NCI-H2029 (cell line): ENCODE measurements around the gene RHBDD1.
A peak's percentile ranks its signal among the peaks of the same experiment; 100 is the strongest.
"Not testable (repeated sequence)": the region's sequence is repeated elsewhere in the genome, so short reads cannot be mapped to it uniquely, and the experiment has no call there.

Experiments
- DNase-seq: peaks from one replicate; lab custom pipeline; 2025; lab: John Stamatoyannopoulos, UW

RHBDD1 gene

GRCh38 chr2:226799976-226800940 is 35.6 kb upstream of the RHBDD1 start:
- DNase-seq, result peak; percentile 15

- peak; percentile 73 for DNase-seq
Measured at GRCh38 chr2:226800941-226801784, 34.7 kb upstream of the RHBDD1 start.

GRCh38 chr2:226802573-226802972 is 33.3 kb upstream of the RHBDD1 start:
- DNase-seq, result peak; percentile 76

GRCh38 chr2:226803410-226803809 is 32.4 kb upstream of the RHBDD1 start:
- no peak for DNase-seq

GRCh38 chr2:226813148-226813701 is 22.6 kb upstream of the RHBDD1 start:
- no peak for DNase-seq

GRCh38 chr2:226818930-226819329 is 16.9 kb upstream of the RHBDD1 start:
- peak; percentile 86 for DNase-seq

DNA sequence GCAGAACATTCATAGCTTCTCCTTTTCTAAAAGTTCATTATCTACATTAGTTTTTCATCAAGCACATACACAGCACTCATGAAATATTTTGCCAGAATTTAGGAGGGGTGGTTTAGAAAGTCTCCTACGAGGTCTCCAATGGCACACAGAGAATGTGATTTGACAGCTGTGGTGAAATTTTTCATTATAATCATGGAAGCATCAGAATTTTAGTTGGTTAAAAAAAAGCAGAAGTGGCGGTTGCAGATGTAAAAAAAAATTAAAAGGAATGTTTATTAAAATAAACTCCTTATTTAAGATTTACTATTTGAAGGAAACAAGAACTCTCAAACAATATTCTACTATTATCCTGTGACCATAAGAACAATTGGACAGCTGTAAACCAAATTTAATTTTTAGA is 10.8 kb upstream of the RHBDD1 start:
- DNase-seq, result no peak

- DNase-seq, result no peak
Measured at GRCh38 chr2:226828191-226828590, 7.7 kb upstream of the RHBDD1 start.

DNA sequence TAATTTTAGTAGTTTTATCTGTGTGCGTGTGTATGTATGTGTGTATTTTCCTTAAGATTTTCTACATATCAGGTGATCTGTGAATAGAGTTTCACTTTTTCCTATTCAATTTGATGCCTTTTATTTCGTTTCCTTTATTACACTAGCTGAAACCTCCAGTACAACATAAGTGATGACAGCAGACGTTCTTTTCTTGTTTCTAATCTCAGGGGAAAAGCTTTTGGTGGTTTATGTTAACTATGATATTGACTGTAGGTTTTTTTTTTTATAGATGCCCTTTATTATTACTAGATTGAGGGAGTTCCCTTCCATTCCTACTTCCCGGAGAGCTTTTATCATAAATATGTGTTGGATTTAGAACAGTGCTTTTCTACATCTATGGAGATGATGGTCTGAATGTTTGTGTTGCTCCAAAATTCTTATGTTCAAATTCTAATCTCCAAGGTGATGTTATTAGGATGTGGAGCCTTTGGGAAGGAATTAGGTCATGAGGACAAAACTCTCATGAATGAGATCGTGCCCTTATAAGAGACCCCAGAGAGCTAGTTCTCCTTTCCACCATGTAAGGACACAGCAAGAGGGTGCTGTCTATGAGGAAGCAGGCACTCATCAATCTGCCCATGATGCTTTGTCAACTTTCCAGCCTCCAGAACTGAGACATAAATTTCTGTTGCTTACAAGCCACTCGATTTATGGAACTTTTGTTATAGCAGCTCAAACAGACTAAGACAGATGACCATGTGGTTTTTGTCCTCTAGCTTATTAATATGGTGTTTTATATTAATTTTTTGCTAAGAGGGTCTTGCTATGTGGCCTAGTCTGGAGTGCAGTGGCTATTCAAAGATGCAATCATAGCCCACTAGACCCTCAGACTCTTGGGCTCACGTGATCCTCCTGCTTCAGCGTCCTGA is 5.9 kb upstream of the RHBDD1 start:
- DNase-seq, result no peak

DNA sequence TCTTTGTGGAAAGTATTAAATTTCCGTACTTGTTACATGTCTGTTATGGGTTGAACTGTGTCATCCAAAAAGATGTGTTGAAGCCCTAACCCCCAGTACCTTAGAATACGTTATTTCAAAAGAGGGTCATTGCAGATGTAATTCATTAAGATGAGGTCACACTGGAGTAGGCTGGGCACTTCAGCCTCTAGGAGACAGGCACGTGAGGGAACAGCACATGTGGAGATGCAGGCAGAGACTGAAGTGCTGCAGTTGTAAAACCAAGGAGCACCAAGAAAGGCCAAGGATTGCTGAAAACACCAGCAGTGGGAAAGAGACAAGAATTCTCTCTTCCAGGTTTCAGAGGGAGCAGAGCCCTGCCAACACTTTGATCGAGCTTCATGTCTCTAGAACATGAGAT is 4.6 kb upstream of the RHBDD1 start:
- no peak for DNase-seq

GRCh38 chr2:226832061-226832460 is 3.8 kb upstream of the RHBDD1 start:
- DNase-seq, result no peak

DNA sequence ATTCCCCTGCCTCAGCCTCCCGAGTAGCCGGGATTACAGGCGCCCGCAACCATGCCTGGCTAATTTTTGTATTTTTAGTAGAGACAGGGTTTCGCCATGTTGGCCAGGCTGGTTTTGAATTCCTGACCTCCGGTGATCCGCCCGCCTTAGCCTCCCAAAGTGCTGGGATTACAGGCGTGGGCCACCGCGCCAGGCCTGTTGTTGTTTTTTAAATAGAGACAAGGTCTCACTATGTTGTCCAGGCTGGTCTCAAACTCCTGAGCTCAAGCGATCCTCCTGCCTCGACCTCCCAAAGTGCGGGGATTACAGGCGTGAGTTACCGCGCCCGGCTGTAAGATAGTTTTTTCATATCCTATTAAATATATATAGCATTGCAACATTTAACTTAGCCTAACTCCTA is 974 bp upstream of the RHBDD1 start:
- DNase-seq, result not testable (repeated sequence)

GRCh38 chr2:226835420-226835795 is 446 bp upstream of the RHBDD1 start:
- peak; percentile 70 for DNase-seq

- no peak for DNase-seq
Measured at GRCh38 chr2:226836548-226836885, 663 bp downstream of the RHBDD1 start.

- DNase-seq, result no peak
Measured at GRCh38 chr2:226837334-226837733, 1.5 kb downstream of the RHBDD1 start.

- no peak for DNase-seq
Measured at GRCh38 chr2:226837787-226838603, 2.1 kb downstream of the RHBDD1 start.

GRCh38 chr2:226838722-226839121 is 2.9 kb downstream of the RHBDD1 start:
- DNase-seq, result no peak

GRCh38 chr2:226839161-226839560 is 3.3 kb downstream of the RHBDD1 start:
- DNase-seq, result no peak

GRCh38 chr2:226839951-226840350 is 4.1 kb downstream of the RHBDD1 start:
- no peak for DNase-seq

GRCh38 chr2:226843001-226843400 is 7.1 kb downstream of the RHBDD1 start:
- DNase-seq, result not testable (repeated sequence)
